Measurements from ENCODE around the gene RIOK1.

Gene RIOK1

GRCh38 chr6:7431674-7432390 is 42.2 kb downstream of the RIOK1 start:
- no peak for TF ChIP-seq CTCF (conservative IDR thresholded peaks at IDR 0.05; ENCODE audit: low read depth, low read length)
- DNase-seq (ENCODE audit: low read depth), result no peak
- H3K4me3 ChIP-seq (ENCODE audit: low read length), result no peak overlapping the region

- no peak for TF ChIP-seq CTCF (conservative IDR thresholded peaks at IDR 0.05; ENCODE audit: low read depth, low read length)
- no peak overlapping the region for H3K4me3 ChIP-seq (ENCODE audit: low read length)
- no peak for DNase-seq (ENCODE audit: low read depth)
These were observed 42.9 kb downstream of the RIOK1 start for GRCh38 chr6:7432391-7433120.

- no peak for TF ChIP-seq CTCF (conservative IDR thresholded peaks at IDR 0.05; ENCODE audit: low read depth, low read length)
- DNase-seq (ENCODE audit: low read depth), result no peak
- H3K4me3 ChIP-seq (ENCODE audit: low read length), result no peak overlapping the region
These were observed 43.6 kb downstream of the RIOK1 start for GRCh38 chr6:7433121-7433617.

- TF ChIP-seq CTCF (conservative IDR thresholded peaks at IDR 0.05; ENCODE audit: low read depth, low read length), result no peak
- H3K4me3 ChIP-seq (ENCODE audit: low read length), result no peak overlapping the region
- no peak for DNase-seq (ENCODE audit: low read depth)
These were observed 45.1 kb downstream of the RIOK1 start for GRCh38 chr6:7434672-7435071.

- TF ChIP-seq CTCF (conservative IDR thresholded peaks at IDR 0.05; ENCODE audit: low read depth, low read length), result no peak
- DNase-seq (ENCODE audit: low read depth), result no peak
- no peak overlapping the region for H3K4me3 ChIP-seq (ENCODE audit: low read length)
These were observed 48.4 kb downstream of the RIOK1 start for GRCh38 chr6:7438011-7438410.

- no peak overlapping the region for H3K4me3 ChIP-seq (ENCODE audit: low read length)
- no peak for DNase-seq (ENCODE audit: low read depth)
- TF ChIP-seq CTCF (conservative IDR thresholded peaks at IDR 0.05; ENCODE audit: low read depth, low read length), result no peak
These were observed 49.6 kb downstream of the RIOK1 start for GRCh38 chr6:7439228-7439627.

GRCh38 chr6:7440476-7440875 is 50.9 kb downstream of the RIOK1 start:
- H3K4me3 ChIP-seq (ENCODE audit: low read length), result no peak overlapping the region
- no peak for TF ChIP-seq CTCF (conservative IDR thresholded peaks at IDR 0.05; ENCODE audit: low read depth, low read length)
- no peak for DNase-seq (ENCODE audit: low read depth)
